ENCODE results near the gene IVNS1ABP.
"Not testable (repeated sequence)": the region's sequence is repeated elsewhere in the genome, so short reads cannot be mapped to it uniquely, and the experiment has no call there.

- TF ChIP-seq REST (IDR thresholded peaks at IDR 0.05; ENCODE audit: insufficient replicate concordance, low read depth); CTCF (IDR thresholded peaks at IDR 0.05; ENCODE audit: insufficient read depth, low read length): not testable (repeated sequence)
Observed at GRCh38 chr1:185364528-185364927, 47.5 kb upstream of the IVNS1ABP start.
